A673 (cell line): ENCODE data around the gene NR2F1.

ENCODE experiments used
- EZH2 ChIP-seq: fragments of 200-600 bp; sonication (generic); IDR thresholded peaks from 2 replicates; pipeline ENCODE4 v1.6.1; 2017; ENCODE audit warnings: borderline replicate concordance, low read depth, mild to moderate bottlenecking, mixed read lengths, antibody characterized with exemption, low read length; ENCODE audit not compliant: poor library complexity, severe bottlenecking
- TF ChIP-seq, protein P1 (sequence below): fragments of 300-800, 200-600 bp; sonication (generic); conservative IDR thresholded peaks from 2 replicates; pipeline ENCODE4 v1.5.1; 2017; ENCODE audit warnings: low read depth, mild to moderate bottlenecking, antibody characterized with exemption, low read length, moderate library complexity, mixed read lengths

DNA sequence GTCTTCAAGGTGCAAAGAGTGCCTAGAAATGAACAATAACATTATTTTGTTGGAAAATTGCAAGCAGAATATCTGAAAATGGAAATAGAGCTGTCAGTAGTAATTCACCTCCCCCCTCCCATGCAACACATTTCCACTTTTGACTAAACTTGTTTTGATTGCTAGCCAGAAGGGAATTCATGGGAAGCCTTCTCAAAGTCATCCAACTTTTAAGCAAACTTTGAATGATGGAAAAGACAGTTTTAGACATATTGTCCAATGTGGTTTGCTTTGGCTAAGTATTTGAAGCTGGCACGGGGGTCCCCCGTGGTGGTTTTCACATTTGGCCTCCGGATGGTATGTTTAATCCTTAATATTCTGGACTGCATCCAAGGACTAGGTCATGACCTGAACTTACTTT lies 7.5 kb downstream of the NR2F1 start:
- TF ChIP-seq, protein P1, sequence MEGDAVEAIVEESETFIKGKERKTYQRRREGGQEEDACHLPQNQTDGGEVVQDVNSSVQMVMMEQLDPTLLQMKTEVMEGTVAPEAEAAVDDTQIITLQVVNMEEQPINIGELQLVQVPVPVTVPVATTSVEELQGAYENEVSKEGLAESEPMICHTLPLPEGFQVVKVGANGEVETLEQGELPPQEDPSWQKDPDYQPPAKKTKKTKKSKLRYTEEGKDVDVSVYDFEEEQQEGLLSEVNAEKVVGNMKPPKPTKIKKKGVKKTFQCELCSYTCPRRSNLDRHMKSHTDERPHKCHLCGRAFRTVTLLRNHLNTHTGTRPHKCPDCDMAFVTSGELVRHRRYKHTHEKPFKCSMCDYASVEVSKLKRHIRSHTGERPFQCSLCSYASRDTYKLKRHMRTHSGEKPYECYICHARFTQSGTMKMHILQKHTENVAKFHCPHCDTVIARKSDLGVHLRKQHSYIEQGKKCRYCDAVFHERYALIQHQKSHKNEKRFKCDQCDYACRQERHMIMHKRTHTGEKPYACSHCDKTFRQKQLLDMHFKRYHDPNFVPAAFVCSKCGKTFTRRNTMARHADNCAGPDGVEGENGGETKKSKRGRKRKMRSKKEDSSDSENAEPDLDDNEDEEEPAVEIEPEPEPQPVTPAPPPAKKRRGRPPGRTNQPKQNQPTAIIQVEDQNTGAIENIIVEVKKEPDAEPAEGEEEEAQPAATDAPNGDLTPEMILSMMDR: no peak
- no peak for TF ChIP-seq EZH2
